NCI-H510A (cell line): ENCODE data around the gene USP10.

Experiments
- DNase-seq: peaks from one replicate; lab custom pipeline; 2025; lab: John Stamatoyannopoulos, UW

USP10 gene

DNA sequence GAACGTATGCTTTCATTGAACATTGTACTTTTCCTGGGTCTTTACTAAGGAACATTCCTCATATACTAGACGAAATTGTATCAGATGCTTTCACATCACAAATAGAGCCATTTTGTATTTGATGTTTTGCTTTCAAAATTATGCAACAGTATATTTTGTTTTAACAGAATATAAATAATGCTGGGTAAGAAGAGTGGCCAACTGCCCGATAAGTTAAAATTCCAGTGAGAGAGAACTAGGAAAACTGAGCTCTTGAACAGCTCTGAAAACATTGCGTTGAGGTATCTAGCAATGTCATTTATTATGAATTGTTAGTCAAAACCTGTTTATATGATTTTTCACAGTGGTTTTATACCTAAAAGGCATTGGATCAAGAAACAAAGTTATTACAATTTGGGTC, 50.8 kb downstream of the USP10 start:
- no peak for DNase-seq

DNA sequence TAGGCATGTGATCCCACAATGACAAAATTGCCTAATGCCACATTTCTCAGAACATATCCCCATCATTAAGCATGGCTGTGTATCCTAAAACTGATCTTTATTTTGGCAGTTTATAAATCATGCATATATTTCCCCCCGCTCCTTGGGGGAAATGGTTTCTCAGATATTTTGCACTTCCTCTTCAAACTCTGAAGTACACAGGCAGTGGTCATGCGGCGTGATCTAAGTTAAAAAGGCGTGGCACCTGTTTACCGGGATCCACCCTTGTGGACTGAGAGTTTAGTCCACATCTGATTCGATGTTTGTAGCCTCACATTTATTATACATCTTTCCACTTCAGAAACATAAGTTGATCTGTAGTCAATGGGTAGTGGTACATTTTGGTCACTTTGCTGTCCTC, 51.4 kb downstream of the USP10 start:
- DNase-seq: no peak

DNA sequence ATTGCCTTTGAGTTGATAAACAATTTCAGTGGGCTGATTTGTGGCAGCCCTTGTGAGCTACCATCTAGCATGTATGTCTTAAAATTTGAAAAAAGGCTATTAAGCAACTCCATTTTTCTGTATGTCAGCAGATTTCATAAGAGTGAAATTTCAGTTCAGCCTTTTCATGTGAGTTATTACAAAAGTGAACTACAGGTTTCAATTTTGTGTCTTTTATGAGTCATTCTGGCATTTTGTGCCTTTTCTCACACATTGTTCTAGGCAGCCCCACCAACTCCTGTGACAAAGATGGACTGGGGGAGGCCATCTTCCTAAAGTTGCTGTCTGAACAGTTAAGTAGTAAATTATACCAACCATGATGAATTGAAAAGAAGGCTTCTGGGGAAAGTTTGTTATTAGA, 52.1 kb downstream of the USP10 start:
- no peak for DNase-seq

DNA sequence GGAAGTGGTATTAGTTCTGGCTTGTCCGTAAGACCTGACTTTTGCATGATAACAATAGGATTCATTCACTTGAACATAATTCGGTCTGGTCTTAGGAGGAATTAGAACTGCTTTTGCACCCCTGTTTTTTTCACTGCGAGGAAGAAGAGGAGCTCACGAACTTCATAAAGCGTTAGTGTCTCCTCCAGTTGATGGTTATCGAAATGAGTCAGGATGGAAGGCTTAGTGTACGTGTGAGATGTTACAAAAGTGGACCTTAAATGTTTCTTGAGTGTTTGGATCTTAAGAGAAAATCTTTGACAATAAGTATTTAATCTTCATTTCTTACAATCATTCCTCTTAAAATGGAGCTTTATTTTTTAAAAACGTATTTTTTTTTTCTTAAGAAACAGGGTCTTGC, 52.8 kb downstream of the USP10 start:
- DNase-seq: no peak

DNA sequence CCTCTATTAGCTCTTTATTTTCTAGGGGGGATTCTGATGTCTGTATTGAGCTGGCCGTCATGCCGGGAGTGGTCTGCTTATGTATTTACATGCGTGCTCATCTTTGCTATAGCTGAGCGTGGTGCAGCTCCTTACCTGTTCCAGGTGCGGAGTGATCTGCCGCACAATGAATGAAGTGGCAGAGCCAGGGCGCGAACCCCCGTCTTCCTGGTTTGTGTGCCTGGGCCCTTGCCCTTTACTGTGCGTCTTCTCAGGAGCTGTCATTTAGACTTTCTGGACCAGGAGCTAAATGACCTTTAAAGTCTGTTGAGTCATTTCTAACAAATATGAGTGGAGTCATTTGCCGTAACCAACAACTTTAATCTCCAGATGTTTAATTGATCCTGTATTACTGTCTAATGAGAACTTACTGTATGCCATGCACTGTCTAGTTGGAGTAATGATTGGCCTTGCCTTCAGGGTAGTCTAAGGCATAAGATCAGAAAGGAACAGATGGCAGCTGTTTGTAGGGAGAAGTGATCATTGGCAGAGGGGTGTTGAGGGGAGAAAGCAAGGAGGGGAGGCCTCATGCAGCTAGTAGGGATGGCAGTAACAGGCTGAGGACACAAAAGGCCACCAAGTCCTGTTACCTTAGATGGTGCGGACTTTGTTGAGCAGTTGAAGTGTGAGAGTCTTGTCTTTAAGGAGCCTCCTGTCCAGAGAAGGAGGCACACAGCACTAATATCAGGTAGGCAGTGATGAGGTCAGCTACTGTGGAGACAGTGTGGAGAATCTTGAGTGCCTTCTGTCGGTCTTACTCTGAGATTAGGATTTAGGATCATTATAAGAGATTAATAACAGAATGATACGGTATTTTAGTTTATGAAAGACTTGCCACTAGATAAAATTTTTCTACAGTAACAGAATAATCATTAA, 53.9 kb downstream of the USP10 start:
- DNase-seq: no peak

DNA sequence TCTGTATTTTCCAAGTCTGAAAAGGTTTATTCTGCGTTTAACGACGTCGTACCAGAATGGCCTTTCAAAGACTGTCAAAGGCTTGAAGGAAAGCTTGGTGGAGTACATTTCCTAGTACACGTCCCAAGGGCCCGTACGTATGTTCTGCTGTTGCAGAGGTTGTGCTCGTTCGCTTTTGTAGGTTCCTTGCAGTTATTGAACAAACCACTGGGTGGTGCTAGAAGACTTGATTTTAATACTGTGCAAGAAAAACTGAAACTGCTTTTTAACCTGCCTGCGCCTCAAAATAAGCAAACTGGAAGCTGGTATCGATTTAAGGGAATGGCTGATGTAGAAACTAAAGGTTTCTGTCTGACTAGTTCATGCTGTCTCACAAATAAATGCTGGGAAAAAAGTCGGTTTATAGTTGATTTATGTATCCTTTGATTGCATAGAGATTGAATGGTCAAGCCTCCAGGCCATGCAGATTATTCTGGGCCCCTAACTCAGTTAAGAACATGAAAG, 54.6 kb downstream of the USP10 start:
- DNase-seq: no peak

DNA sequence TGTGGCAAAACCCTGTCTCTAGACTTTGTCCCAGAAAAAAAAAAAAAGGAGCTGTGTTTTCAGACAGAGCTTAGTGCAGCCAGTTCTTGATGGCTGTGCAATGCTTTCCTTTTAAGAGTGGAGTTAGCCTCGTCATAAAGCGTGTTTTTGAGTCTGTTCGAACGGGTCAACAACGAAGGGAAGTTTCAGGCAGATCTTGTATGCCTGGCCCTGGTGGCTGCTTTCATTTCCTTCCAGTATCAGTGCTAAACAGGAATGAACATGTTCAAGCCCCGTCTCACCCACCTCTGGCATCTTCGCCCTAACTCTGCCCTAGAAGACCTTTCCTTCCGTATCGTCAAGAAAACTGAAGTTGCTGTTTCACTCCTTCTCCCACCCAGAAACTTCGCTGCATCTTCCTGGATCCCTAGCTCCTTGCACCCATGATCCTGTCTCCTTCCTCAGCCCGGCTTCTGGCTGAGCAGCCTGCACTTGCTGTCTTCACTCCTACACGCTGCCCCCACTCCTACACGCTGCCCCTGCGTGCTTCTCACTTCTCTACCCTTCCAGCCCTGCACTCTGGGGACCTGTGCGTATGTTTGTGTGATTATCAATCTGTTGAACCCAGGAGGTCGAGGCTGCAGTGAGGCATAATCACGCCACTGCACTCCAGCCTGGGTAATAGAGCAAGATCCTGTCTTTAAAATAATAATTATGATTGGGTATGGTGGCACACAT, 55.3 kb downstream of the USP10 start:
- no peak for DNase-seq

DNA sequence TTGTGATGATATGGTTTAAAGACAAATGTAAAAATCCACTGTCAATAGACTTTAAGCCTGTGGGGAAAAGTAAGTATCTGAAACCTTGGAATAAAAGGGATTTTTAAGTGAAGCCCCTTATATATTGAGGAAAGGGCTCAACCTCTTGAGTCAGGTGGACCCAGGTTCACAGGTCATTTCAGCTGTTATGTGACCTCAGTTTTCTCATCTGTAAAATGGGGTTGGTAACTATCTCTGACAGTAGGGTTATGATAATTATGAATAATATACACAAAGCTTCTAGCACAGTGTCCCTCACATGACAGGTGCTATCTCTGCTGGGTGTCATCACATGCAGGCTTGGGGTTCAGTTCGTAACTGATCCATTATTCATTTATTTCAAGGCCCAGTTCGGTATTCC, 57.0 kb downstream of the USP10 start:
- DNase-seq: no peak

DNA sequence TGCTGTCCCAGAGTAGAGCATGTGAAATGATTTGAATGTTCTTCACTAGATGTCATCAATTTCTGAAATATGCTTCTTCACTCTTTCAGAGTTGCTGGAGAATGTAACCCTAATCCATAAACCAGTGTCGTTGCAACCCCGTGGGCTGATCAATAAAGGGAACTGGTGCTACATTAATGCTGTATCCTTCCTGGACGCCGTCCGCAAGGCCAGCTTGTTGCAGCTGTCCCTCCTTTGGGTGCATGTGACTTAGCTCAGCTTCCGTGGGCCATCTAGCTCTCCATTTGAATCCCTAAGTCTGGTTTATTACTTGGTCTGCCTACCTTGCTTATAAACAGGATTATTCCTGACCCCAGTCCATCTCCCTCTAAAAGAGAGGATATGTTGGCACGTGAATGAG, 58.8 kb downstream of the USP10 start:
- no peak for DNase-seq

DNA sequence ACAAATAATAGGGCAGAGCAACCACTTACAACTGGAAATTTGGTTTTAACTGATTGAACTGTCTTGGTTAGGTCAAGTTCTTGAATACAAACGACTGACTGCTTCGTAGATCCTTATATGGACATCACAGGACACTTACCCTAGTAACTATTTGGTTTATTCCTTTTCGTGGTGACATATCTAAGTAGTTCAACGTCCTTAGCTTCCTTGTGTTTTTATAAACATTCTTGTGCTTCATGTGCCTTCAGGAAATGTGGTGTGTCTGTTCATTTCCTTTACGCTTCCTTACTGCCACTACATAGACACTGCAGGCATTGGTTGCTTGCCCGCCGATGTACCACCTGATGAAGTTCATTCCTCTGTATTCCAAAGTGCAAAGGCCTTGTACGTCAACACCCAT, 59.3 kb downstream of the USP10 start:
- DNase-seq: no peak

DNA sequence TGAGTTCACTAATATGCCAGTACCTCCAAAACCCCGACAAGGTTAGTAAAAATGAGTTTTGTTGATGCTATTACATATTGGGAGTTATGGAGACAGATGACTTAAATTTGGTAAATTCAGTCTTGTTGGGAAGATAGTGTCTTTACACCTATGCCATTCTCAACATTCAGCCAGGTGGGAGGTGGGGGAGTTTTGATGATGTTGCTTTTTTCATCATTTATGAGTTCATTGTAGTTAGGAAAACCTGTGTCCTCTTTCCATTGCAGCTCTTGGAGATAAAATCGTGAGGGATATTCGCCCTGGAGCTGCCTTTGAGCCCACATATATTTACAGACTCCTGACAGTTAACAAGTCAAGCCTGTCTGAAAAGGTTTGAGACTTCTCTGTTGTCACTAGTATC, 60.1 kb downstream of the USP10 start:
- DNase-seq: no peak

DNA sequence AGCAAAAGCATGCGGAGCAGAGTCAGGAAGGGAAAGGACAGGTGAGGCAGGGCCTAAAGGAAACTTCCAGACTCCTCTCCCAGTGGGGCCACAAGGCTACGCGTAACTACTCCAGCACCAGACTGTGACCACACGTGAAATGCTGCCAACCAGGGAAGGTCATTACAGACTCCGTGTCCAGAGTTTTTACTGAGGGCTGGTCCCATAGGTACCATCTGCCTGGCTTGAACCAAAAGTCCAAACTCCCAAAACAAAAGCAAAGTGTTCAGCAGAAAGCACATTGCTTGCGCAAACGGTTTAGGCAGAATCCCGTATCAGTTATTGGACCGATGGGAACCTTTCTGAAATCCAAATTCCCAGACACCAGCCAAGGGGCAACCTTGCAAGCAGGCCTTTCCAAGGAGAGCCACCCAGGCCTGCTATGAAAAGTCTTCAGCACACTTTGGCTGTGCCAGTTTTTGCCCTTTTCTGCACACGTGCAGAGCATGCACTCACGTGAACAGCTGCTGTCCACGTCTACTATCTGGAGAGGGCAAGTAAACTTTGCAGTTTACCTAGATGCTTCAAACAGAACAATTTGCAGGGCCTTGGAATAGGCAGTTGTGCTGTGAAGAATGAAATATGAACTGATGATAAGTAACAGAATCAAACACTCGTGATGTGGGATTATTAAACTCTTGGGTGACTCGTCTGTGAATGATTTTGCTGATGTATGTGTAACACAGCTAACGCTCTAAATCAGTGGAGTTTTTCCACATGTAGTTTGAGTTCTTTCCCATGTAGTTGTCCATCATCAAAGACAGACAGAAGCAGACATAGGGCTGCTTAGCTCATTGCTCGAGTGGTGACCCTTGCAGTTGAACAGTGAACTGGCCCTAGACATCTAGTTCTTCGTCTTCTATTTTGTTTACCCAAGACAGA, 61.9 kb downstream of the USP10 start:
- DNase-seq: no peak

DNA sequence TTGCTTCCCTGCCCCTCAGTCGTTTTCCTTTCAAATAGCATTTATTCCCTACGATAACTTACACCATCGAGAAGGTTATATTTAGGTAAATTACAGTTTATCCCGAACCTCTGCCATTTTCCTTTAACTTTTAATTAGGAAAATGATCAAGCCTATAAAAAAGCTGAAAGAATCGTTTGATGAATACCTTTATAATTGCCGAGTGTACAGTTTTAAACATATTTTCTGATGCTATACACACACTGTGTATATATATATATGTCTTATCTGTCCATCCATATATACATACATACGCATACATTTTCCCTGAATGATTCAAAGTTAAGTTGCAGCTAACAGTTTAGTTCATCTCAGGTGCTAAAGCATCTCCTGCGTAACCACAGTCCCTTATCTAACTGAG, 63.4 kb downstream of the USP10 start:
- no peak for DNase-seq

DNA sequence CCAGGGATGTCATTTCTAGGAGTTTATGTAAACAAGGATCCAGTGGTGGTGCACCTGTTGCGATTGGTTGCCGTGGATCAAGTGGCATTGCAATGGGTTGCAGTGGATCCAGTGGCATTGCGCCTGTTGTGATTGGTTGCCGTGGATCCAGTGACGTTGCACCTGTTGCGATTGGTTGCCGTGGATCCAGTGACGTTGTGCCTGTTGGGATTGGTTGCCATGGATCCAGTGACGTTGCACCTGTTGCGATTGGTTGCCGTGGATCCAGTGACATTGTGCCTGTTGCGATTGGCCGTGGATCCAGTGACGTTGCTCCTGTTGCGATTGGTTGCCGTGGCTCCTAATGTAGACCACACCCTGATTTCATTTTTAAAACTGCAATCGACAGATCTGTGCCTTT, 63.8 kb downstream of the USP10 start:
- DNase-seq: no peak

DNA sequence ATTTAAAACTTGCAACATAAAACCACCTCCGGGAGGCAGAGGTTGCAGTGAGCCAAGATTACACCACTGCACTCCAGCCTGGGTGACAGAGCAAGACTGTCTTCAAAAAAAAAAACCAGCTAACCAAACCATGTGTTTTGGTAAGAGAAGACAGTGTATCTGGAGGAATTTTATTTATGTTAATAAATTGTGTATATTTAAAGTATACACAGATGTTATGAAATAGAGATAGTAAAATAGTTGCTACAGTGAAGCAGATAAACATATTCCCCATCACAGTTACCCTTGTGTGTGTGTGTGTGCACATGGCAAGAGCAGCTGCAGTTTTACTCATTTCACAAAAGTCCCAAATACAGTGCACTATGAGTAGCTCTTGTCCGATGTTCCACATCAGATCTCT, 65.2 kb downstream of the USP10 start:
- no peak for DNase-seq

DNA sequence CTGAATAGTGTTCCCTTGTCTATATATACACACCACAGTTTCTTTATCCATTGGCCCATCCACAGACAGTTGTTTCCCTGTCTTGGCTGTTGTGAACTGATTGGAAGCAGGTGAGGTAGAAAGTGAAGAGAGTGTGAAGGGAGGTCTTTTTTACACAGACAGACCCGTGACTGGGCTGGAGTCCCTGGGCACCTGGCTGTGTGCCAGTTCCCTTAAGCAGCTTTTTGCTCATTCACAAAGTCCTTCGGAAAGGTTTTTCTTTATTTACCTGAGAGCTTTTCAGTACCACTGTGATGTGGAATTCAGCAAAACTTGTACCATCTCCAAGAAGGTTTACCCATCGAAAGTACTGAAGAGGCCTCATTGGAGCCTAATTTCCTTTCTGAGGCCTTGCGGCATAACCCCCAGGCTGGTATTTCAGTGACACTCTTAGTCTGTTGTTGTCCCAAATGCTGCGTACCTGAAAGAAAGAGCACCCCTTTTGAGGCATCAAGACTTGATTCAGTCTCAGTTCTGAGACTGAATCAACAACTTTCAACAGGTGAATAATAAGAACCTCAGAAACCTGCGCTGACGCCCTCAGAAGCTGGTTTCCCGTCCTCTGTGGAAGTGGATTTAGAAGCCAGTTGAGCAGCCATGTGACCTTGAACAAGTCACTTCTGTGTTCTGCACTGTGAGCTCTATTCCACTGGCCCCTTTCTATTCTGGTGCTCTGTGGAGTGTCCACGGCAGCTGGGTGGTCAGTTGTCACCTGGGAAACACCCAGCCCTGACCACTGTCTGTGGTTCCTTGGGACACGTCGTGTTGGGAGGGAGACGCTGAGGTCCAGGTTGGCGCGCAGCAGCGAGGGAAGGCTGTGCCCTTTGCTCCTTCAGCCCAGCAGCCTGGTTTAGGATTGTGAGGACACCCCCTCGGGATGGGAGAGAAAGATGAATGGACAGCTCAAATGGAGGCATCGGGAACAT, 66.1 kb downstream of the USP10 start:
- no peak for DNase-seq

DNA sequence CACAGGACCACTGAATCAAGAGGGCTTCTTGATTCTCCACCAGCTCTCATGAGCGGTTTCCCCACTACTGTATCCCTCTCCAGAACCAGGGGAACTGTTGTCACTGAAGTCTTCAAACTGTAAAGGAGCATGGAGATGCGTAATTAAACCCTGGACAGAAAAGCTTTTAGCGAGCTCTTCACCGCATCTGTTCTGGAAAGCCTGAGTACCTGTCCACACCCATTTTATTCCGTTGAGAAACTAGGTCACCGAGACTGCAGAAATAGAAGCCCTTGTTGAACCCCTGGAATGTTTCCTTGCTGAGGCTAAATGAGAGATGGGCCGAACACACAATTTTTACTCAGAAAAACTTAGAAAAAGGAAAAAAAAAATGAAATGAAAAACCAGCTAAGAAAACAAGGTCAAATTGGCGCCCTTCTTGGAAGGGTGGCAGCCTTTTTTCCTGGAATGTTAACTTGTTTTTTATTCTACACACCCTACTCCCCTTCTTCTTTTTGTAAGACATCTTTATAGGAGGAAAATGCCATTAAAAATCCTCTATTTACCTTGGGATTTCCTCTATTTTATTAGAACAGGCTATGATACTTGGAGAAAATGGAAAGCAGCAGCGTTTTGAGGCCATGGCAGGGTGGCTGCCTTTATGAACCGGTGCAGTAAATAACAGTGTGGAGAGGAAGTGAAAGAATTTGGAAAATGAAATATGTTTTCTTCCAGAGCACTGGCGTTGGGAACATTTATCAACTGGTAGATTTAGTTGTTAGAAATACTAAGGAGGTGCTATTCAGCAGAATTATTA, 67.4 kb downstream of the USP10 start:
- no peak for DNase-seq

DNA sequence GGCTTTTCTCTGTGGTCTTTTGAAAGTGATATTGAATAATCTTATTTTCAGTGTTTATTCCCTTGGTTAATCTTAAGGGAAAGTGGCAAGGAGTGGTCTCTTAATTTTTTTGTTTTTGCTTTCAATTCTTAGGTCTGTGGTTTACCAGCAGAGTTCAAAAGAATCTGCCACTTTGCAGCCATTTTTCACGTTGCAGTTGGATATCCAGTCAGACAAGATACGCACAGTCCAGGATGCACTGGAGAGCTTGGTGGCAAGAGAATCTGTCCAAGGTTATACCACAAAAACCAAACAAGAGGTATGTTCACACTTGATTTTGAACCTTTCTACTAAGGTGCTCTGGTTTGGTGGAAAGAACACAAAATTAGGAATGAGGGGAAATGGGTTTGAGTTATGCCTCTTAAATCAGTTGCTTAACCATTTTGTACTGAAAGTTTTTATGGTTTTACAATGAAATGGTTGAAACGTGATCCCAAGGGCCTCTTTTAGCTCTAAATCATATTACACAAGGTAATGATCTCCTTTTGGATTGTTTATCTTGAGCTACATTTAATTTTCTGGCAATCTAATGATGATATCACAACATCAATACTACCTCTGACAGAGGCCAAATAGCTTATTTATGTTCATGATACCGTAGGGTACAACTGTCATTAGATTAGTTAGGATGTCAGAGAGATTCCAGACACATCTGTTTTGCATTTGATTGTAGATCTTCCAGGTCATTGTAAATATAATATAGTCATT, 68.4 kb downstream of the USP10 start:
- no peak for DNase-seq

DNA sequence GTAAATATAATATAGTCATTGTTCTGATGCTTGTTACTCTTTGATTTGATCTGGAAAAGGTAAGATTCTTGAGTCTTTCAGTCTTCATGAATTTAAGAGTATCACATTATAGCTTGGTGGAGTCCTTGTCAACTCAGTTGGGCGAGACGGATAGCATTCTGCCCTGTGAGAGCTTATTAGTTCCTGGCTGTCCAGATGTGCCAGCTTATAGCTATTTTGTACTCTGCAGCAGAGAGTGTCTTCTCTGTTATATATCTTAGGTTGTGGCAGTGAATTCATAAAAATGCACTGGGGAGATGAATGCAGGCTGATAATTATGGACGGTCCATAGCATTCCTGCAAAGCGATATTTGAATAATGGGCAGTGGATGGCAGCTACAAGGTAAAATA, 69.0 kb downstream of the USP10 start:
- DNase-seq: no peak

DNA sequence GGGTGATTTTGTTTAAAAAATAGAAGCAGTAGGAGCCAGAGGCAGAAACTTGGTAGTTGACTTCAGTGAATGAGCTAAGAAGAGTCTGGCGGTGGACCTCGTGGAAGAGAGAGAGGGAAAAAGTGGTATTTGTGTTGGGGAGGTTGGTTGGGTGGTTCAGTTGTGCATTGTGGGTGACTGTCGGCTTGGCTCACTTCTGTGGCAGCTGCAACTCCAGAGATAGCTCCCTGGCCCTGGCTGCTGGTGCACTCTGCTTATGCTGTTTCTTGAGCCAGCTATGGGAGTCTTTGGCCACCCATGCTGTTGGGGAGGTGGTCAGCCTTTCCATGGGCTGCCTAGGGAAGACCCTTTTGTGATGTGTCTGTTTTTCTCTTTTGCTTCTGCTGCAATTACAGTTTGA, 69.6 kb downstream of the USP10 start:
- no peak for DNase-seq
